HepG2 (cell line): Measurements from ENCODE around the gene C2CD4A. TPM values are rescaled to one million over a fixed set of nuclear protein-coding genes. Genes with fewer than 3 reads are reported as not detected.

ENCODE experiments used
- ARID5B ChIP-seq: IDR thresholded peaks from 2 replicates; pipeline ENCODE4 v1.4.0; 2020; ENCODE audit warnings: mild to moderate bottlenecking, missing genetic modification reagents
- ATM ChIP-seq: fragments of 450-650 bp; IDR thresholded peaks from 2 replicates; pipeline ENCODE4 v1.7.1; 2017; ENCODE audit warnings: mild to moderate bottlenecking, borderline replicate concordance
- CBX5 ChIP-seq: sonication (generic); formaldehyde crosslinking; IDR thresholded peaks from 2 replicates; pipeline ENCODE4 v1.4.0; 2020; ENCODE audit warnings: missing genetic modification reagents, borderline replicate concordance
- FOXO1 ChIP-seq: sonication (generic); formaldehyde crosslinking; IDR thresholded peaks from 2 replicates; pipeline ENCODE4 v1.4.0; 2020; ENCODE audit warnings: missing genetic modification reagents
- HMGXB4 ChIP-seq, 2 experiments: sonication (generic) in 1 of 2; formaldehyde crosslinking in 1 of 2; IDR thresholded peaks; 2 replicates each; pipeline versions ENCODE4 v1.4.0 to v1.6.1; 2018 to 2020; ENCODE audit warnings: missing genetic modification reagents in 2 of 2, borderline replicate concordance in 1 of 2, low read depth in 1 of 2, mild to moderate bottlenecking in 1 of 2, missing biosample characterization in 1 of 2
- POLR2AphosphoS5 ChIP-seq: IDR thresholded peaks from 2 replicates; pipeline ENCODE4 v1.6.1; 2012; ENCODE audit warnings: low read depth, low read length
- PTBP1 ChIP-seq: fragments of 200-400 bp; formaldehyde crosslinking; IDR thresholded peaks from 2 replicates; pipeline ENCODE4 v1.6.1; 2018; ENCODE audit warnings: low read length, low read depth; ENCODE audit not compliant: poor library complexity, severe bottlenecking
- TGIF2 ChIP-seq: IDR thresholded peaks from 2 replicates; pipeline ENCODE4 v1.6.1; 2016; ENCODE audit warnings: control low read depth, missing compliant biosample characterization
- ZBTB20 ChIP-seq: sonication (generic); formaldehyde crosslinking; IDR thresholded peaks from 2 replicates; pipeline ENCODE4 v1.8.1; 2023; ENCODE audit warnings: missing genetic modification reagents, low read depth, mild to moderate bottlenecking, borderline replicate concordance
- ZFP91 ChIP-seq: sonication (generic); formaldehyde crosslinking; IDR thresholded peaks from 2 replicates; pipeline ENCODE4 v1.9.0; 2022; ENCODE audit warnings: missing genetic modification reagents, mild to moderate bottlenecking, borderline replicate concordance
- ZNF160 ChIP-seq: sonication (generic); formaldehyde crosslinking; IDR thresholded peaks from 2 replicates; pipeline ENCODE4 v1.8.0; 2022; ENCODE audit warnings: mild to moderate bottlenecking, inconsistent platforms, missing genetic modification reagents
- ZNF230 ChIP-seq: sonication (generic); formaldehyde crosslinking; IDR thresholded peaks from 2 replicates; pipeline ENCODE4 v1.4.0; 2020; ENCODE audit warnings: mild to moderate bottlenecking, missing genetic modification reagents
- ZNF512B ChIP-seq: sonication (generic); formaldehyde crosslinking; IDR thresholded peaks from 2 replicates; pipeline ENCODE4 v1.5.1; 2020; ENCODE audit warnings: missing genetic modification reagents, mild to moderate bottlenecking, borderline replicate concordance
- ZSCAN31 ChIP-seq: sonication (generic); formaldehyde crosslinking; IDR thresholded peaks from 2 replicates; pipeline ENCODE4 v1.5.0; 2020; ENCODE audit warnings: low read depth, mild to moderate bottlenecking, missing genetic modification reagents
- polyA plus RNA-seq, 8 experiments: library from polyadenylated mRNA; depleted of rRNA in 3 of 8; stranded (reverse) in 7 of 8; unstranded in 1 of 8; fragments of >200 nt; fragmentation: Illumina TruSeq in 4 of 8; extraction: Trizol in 4 of 8; gene quantifications; 2 replicates each; pipeline versions ENCODE4 v1.2.1 to v1.2.3, GENCODE V29; 2011 to 2016; ENCODE audit warnings: low read depth in 4 of 8, missing spikeins in 1 of 8, mixed read lengths in 1 of 8; ENCODE audit not compliant: insufficient read depth in 1 of 8
- total RNA-seq, 5 experiments: library from RNA; depleted of rRNA; stranded (reverse); fragments of >200 nt; fragmentation: Illumina TruSeq; extraction: Trizol; gene quantifications; 2 replicates each; pipeline ENCODE4 v1.2.3, GENCODE V29; 2016; ENCODE audit warnings: low read depth in 1 of 5

C2CD4A gene
- total and polyA plus RNA-seq, 2 of the 13 experiments (the other 11 are each of a cell fraction or from before 2014, with no cell fraction given): 0.20 TPM; not detected in 1

GRCh38 chr15:62066663-62067447 lies at the start of gene C2CD4A (continued):
- TF ChIP-seq ARID5B (CRISPR knock-in tag) (peak; percentile 69), ZNF230 (peak; percentile 74; the same call in 1 of the 2 replicates), FOXO1 (CRISPR knock-in tag) (peak; percentile 14; the same call in 1 of the 2 replicates), ATM (no peak), PTBP1 (no peak), HMGXB4 (CRISPR knock-in tag; IDR thresholded peaks at IDR 0.05; ENCODE audit: borderline replicate concordance in 1 of 2, low read depth in 1 of 2) (peak in 1 of 2 experiments; percentile 40; a peak in 1 of 4 replicates), ZNF160 (CRISPR knock-in tag) (no peak), ZFP91 (CRISPR knock-in tag) (no peak; the same call in 1 of the 2 replicates), TGIF2 (peak; percentile 87), ZNF512B (CRISPR knock-in tag) (0 out of 2 replicates have a peak, but pooled peaks have one; percentile 11), ZBTB20 (CRISPR knock-in tag) (peak; percentile 41; the same call in 1 of the 2 replicates), POLR2AphosphoS5 (no peak), ZSCAN31 (CRISPR knock-in tag) (0 out of 2 replicates have a peak, but pooled peaks have one; percentile 32), CBX5 (CRISPR knock-in tag) (no peak)
